HepG2 (cell line): ENCODE data around the gene WDR83. TPM values are rescaled to one million over a fixed set of nuclear protein-coding genes. Genes with fewer than 3 reads are reported as not detected.

Source experiments
- ATAD3A ChIP-seq: sonication (generic); formaldehyde crosslinking; IDR thresholded peaks from 2 replicates; pipeline ENCODE4 v1.4.0; 2020; ENCODE audit warnings: missing genetic modification reagents
- CBX5 ChIP-seq: sonication (generic); formaldehyde crosslinking; IDR thresholded peaks from 2 replicates; pipeline ENCODE4 v1.4.0; 2020; ENCODE audit warnings: missing genetic modification reagents, borderline replicate concordance
- DRAP1 ChIP-seq: IDR thresholded peaks from 2 replicates; pipeline ENCODE4 v1.6.1; 2016; ENCODE audit warnings: missing genetic modification reagents, missing compliant biosample characterization
- GATAD2A ChIP-seq: IDR thresholded peaks from 2 replicates; pipeline ENCODE4 v1.6.1; 2016
- GPN1 ChIP-seq: sonication (generic); formaldehyde crosslinking; IDR thresholded peaks from 2 replicates; pipeline ENCODE4 v1.5.1; 2020; ENCODE audit warnings: missing genetic modification reagents, borderline replicate concordance
- HNF4G ChIP-seq, 2 experiments: sonication (generic) in 1 of 2; formaldehyde crosslinking in 1 of 2; IDR thresholded peaks; 2 replicates each; pipeline versions ENCODE4 v1.4.0 to v1.6.1; 2011 to 2020; ENCODE audit warnings: borderline replicate concordance in 2 of 2, low read depth in 2 of 2, mild to moderate bottlenecking in 2 of 2, low read length in 1 of 2, missing genetic modification reagents in 1 of 2, moderate library complexity in 1 of 2
- KDM1A ChIP-seq: IDR thresholded peaks from 2 replicates; pipeline ENCODE4 v1.6.1; 2016; ENCODE audit warnings: missing compliant biosample characterization
- KLF16 ChIP-seq, 2 experiments: sonication (generic) in 1 of 2; formaldehyde crosslinking in 1 of 2; IDR thresholded peaks; 2 replicates each; pipeline versions ENCODE4 v1.6.1 to v1.8.0; 2016 to 2023; ENCODE audit warnings: missing genetic modification reagents in 2 of 2, missing compliant biosample characterization in 1 of 2
- MTA1 ChIP-seq: sonication (generic); formaldehyde crosslinking; IDR thresholded peaks from 2 replicates; pipeline ENCODE4 v1.4.0; 2020; ENCODE audit warnings: missing genetic modification reagents, mild to moderate bottlenecking, borderline replicate concordance
- NONO ChIP-seq, 2 experiments: fragments of 450-650 bp in 1 of 2; sonication (generic) in 1 of 2; formaldehyde crosslinking in 1 of 2; IDR thresholded peaks in 1 of 2; conservative IDR thresholded peaks in 1 of 2; 2 replicates each; pipeline versions ENCODE4 v1.6.1 to v1.8.0; 2017 to 2022; ENCODE audit warnings: mild to moderate bottlenecking in 1 of 2, missing genetic modification reagents in 1 of 2, moderate library complexity in 1 of 2
- RBM39 ChIP-seq: fragments of 200-400 bp; formaldehyde crosslinking; IDR thresholded peaks from one replicate; pipeline ENCODE4 v1.6.1; 2018; ENCODE audit warnings: antibody characterized with exemption, mild to moderate bottlenecking, low read depth, low read length; ENCODE audit not compliant: poor library complexity, severe bottlenecking
- SP5 ChIP-seq: IDR thresholded peaks from 2 replicates; pipeline ENCODE4 v1.6.1; 2016; ENCODE audit warnings: low read depth, borderline replicate concordance
- TSC22D2 ChIP-seq: sonication (generic); formaldehyde crosslinking; IDR thresholded peaks from 2 replicates; pipeline ENCODE4 v1.5.1; 2020; ENCODE audit warnings: missing genetic modification reagents, mild to moderate bottlenecking, borderline replicate concordance
- ZBTB10 ChIP-seq: sonication (generic); formaldehyde crosslinking; IDR thresholded peaks from 2 replicates; pipeline ENCODE4 v1.4.0; 2020; ENCODE audit warnings: missing genetic modification reagents, borderline replicate concordance
- ZFP62 ChIP-seq: sonication (generic); formaldehyde crosslinking; IDR thresholded peaks from 2 replicates; pipeline ENCODE4 v1.4.0; 2020; ENCODE audit warnings: missing genetic modification reagents
- ZNF883 ChIP-seq: sonication (generic); formaldehyde crosslinking; IDR thresholded peaks from 2 replicates; pipeline ENCODE4 v1.5.1; 2020; ENCODE audit warnings: mild to moderate bottlenecking, missing genetic modification reagents; ENCODE audit errors: not compliant biosample characterization
- polyA plus RNA-seq, 8 experiments: library from polyadenylated mRNA; depleted of rRNA in 3 of 8; stranded (reverse) in 7 of 8; unstranded in 1 of 8; fragments of >200 nt; fragmentation: Illumina TruSeq in 4 of 8; extraction: Trizol in 4 of 8; gene quantifications; 2 replicates each; pipeline versions ENCODE4 v1.2.1 to v1.2.3, GENCODE V29; 2011 to 2016; ENCODE audit warnings: low read depth in 4 of 8, missing spikeins in 1 of 8, mixed read lengths in 1 of 8; ENCODE audit not compliant: insufficient read depth in 1 of 8
- total RNA-seq, 5 experiments: library from RNA; depleted of rRNA; stranded (reverse); fragments of >200 nt; fragmentation: Illumina TruSeq; extraction: Trizol; gene quantifications; 2 replicates each; pipeline ENCODE4 v1.2.3, GENCODE V29; 2016; ENCODE audit warnings: low read depth in 1 of 5
- TF ChIP-seq, protein P1 (sequence below): sonication (generic); formaldehyde crosslinking; IDR thresholded peaks from 2 replicates; pipeline ENCODE4 v1.4.0; 2020; ENCODE audit warnings: missing genetic modification reagents
- TF ChIP-seq, protein P2 (sequence below): sonication (generic); IDR thresholded peaks from 2 replicates; pipeline ENCODE4 v1.6.1; 2016; ENCODE audit warnings: low read depth, borderline replicate concordance
- TF ChIP-seq, protein P3 (sequence below): sonication (generic); formaldehyde crosslinking; IDR thresholded peaks from 2 replicates; pipeline ENCODE4 v1.4.0; 2020; ENCODE audit warnings: mild to moderate bottlenecking, missing genetic modification reagents

WDR83 gene
- total and polyA plus RNA-seq, 2 of the 13 experiments (the other 11 are each of a cell fraction or from before 2014, with no cell fraction given), result 4.5 to 10.7 TPM

- TF ChIP-seq SP5 (CRISPR knock-in tag) (no peak), ZNF883 (CRISPR knock-in tag) (no peak), TSC22D2 (CRISPR knock-in tag) (no peak), ATAD3A (CRISPR knock-in tag) (no peak), KLF16 (CRISPR knock-in tag; IDR thresholded peaks at IDR 0.05) (0 out of 4 replicates have a peak, but pooled peaks of 1 of the 2 experiments have one; percentile 11), ZFP62 (CRISPR knock-in tag) (no peak), GPN1 (CRISPR knock-in tag) (no peak), HNF4G (IDR thresholded peaks at IDR 0.05; ENCODE audit: borderline replicate concordance, low read depth, low read length) (no peak), HNF4G (CRISPR knock-in tag; IDR thresholded peaks at IDR 0.05; ENCODE audit: borderline replicate concordance, low read depth) (no peak), NONO (IDR thresholded peaks at IDR 0.05) (no peak), NONO (CRISPR knock-in tag; conservative IDR thresholded peaks at IDR 0.05) (peak; percentile 85; the same call in 1 of the 2 replicates), MTA1 (CRISPR knock-in tag) (no peak; the same call in 1 of the 2 replicates), KDM1A (CRISPR knock-in tag) (no peak), RBM39 (peak; percentile 78), ZBTB10 (CRISPR knock-in tag) (0 out of 2 replicates have a peak, but pooled peaks have one; percentile 30), CBX5 (CRISPR knock-in tag) (no peak), GATAD2A (CRISPR knock-in tag) (0 out of 2 replicates have a peak, but pooled peaks have one; percentile 23), DRAP1 (peak; percentile 82)
- TF ChIP-seq, protein P1, sequence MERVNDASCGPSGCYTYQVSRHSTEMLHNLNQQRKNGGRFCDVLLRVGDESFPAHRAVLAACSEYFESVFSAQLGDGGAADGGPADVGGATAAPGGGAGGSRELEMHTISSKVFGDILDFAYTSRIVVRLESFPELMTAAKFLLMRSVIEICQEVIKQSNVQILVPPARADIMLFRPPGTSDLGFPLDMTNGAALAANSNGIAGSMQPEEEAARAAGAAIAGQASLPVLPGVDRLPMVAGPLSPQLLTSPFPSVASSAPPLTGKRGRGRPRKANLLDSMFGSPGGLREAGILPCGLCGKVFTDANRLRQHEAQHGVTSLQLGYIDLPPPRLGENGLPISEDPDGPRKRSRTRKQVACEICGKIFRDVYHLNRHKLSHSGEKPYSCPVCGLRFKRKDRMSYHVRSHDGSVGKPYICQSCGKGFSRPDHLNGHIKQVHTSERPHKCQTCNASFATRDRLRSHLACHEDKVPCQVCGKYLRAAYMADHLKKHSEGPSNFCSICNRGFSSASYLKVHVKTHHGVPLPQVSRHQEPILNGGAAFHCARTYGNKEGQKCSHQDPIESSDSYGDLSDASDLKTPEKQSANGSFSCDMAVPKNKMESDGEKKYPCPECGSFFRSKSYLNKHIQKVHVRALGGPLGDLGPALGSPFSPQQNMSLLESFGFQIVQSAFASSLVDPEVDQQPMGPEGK (CRISPR knock-in tag), result no peak; the same call in 1 of the 2 replicates
- TF ChIP-seq, protein P2, sequence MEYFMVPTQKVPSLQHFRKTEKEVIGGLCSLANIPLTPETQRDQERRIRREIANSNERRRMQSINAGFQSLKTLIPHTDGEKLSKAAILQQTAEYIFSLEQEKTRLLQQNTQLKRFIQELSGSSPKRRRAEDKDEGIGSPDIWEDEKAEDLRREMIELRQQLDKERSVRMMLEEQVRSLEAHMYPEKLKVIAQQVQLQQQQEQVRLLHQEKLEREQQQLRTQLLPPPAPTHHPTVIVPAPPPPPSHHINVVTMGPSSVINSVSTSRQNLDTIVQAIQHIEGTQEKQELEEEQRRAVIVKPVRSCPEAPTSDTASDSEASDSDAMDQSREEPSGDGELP, result 0 out of 2 replicates have a peak, but pooled peaks have one; percentile 10
- TF ChIP-seq, protein P3, sequence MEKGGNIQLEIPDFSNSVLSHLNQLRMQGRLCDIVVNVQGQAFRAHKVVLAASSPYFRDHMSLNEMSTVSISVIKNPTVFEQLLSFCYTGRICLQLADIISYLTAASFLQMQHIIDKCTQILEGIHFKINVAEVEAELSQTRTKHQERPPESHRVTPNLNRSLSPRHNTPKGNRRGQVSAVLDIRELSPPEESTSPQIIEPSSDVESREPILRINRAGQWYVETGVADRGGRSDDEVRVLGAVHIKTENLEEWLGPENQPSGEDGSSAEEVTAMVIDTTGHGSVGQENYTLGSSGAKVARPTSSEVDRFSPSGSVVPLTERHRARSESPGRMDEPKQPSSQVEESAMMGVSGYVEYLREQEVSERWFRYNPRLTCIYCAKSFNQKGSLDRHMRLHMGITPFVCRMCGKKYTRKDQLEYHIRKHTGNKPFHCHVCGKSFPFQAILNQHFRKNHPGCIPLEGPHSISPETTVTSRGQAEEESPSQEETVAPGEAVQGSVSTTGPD, result 0 out of 2 replicates have a peak, but pooled peaks have one; percentile 19
Measured at GRCh38 chr19:12681074-12681987, 14.7 kb downstream of the WDR83 start, which contains the start of gene DHPS (continued).
